ENCODE measurements around the gene ADH1A. TPM values are rescaled to one million over a fixed set of nuclear protein-coding genes. Genes with fewer than 3 reads are reported as not detected.

ADH1A gene
- polyA plus RNA-seq, 1 of the 3 experiments (the other 2 are of a cell fraction) = not detected

DNA sequence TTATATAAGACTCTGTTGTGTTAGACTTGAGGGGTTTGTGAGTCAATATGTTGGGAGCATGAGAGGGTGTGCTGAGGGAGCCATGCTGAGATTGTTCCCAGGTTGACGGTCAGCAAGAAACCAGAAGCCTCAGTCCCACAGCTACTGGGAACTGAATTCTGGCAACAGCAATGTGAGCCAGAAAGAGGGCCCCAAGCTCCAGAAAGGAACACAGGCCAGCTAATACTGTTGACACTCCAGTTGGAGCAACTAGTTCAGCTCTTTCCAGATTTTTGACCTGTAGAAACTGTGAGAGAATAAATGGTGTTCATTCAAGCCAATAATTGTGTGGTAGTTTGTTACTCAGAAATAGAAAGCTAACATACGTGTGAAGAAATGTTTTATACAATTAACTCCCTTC, 17.1 kb downstream of the ADH1A start:
- CTCF ChIA-PET = no interaction called here
- DNase-seq = no peak
- Histone ChIP-seq H3K27ac (ENCODE audit: low read depth in 2 of 2, low read length in 1 of 2) (no peak overlapping the region), H3K4me1 (ENCODE audit: control insufficient read depth in 1 of 2, insufficient read depth in 2 of 2, low read depth in 1 of 2, low read length in 1 of 2) (no peaks in the 10 kb centered on the region), H4K20me1 (ENCODE audit: insufficient read depth) (no peaks in the 10 kb centered on the region), H3K4me2 (no peak overlapping the region), H3K9me3 (no peaks in the 10 kb centered on the region), H3F3A (replicated peaks; ENCODE audit: insufficient read depth) (no peaks in the 10 kb centered on the region), H3K36me3 (replicated peaks in 1 of 2; ENCODE audit: control insufficient read depth in 1 of 2, insufficient read depth in 2 of 2, low read length in 1 of 2) (no peaks in the 10 kb centered on the region), H3K27me3 (ENCODE audit: insufficient read depth) (no peaks in the 10 kb centered on the region), H3K79me2 (ENCODE audit: insufficient read depth) (no peaks in the 10 kb centered on the region), H2AFZ (ENCODE audit: low read depth) (no peak overlapping the region), H3K4me3 (ENCODE audit: low read depth in 2 of 2, low read length in 1 of 2) (no peak overlapping the region), H3K9me2 (no peaks in the 10 kb centered on the region), H3K9ac (no peak overlapping the region)
- TF ChIP-seq RCOR1 (IDR thresholded peaks at IDR 0.05; ENCODE audit: low read length) = no peak
- TF ChIP-seq TCF12 (IDR thresholded peaks at IDR 0.05) = no peak
- TF ChIP-seq CHD2 (IDR thresholded peaks at IDR 0.05; ENCODE audit: low read length, partially characterized antibody) = no peak
- no peak for TF ChIP-seq SMC3 (IDR thresholded peaks at IDR 0.05; ENCODE audit: low read depth, low read length)
- no peak for TF ChIP-seq GABPA (IDR thresholded peaks at IDR 0.05; ENCODE audit: low read depth)
- TF ChIP-seq NRF1 (IDR thresholded peaks at IDR 0.05; ENCODE audit: low read depth, low read length) = no peak
- TF ChIP-seq, protein P1, sequence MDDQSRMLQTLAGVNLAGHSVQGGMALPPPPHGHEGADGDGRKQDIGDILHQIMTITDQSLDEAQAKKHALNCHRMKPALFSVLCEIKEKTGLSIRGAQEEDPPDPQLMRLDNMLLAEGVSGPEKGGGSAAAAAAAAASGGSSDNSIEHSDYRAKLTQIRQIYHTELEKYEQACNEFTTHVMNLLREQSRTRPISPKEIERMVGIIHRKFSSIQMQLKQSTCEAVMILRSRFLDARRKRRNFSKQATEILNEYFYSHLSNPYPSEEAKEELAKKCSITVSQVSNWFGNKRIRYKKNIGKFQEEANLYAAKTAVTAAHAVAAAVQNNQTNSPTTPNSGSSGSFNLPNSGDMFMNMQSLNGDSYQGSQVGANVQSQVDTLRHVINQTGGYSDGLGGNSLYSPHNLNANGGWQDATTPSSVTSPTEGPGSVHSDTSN (IDR thresholded peaks at IDR 0.05) = no peak
- no peak for TF ChIP-seq REST (IDR thresholded peaks at IDR 0.05; ENCODE audit: low read depth, low read length)
- TF ChIP-seq POLR2AphosphoS5 (IDR thresholded peaks at IDR 0.05; ENCODE audit: low read depth, low read length) = no peak
- no peak for TF ChIP-seq JUND (IDR thresholded peaks at IDR 0.05)
- no peak for TF ChIP-seq MEF2A (IDR thresholded peaks at IDR 0.05; ENCODE audit: borderline replicate concordance, low read depth)
- no peak for TF ChIP-seq NFIC (IDR thresholded peaks at IDR 0.05; ENCODE audit: borderline replicate concordance)
- TF ChIP-seq ZBTB33 (IDR thresholded peaks at IDR 0.05; ENCODE audit: borderline replicate concordance, low read depth) = no peak
- TF ChIP-seq TAF1 (IDR thresholded peaks at IDR 0.05; ENCODE audit: borderline replicate concordance, low read depth, low read length) = no peak
- TF ChIP-seq RXRA (IDR thresholded peaks at IDR 0.05; ENCODE audit: borderline replicate concordance, low read depth) = no peak
- no peak for TF ChIP-seq RAD21 (IDR thresholded peaks at IDR 0.05; ENCODE audit: low read length)
- POLR2A ChIA-PET = no interaction called here
- WGBS (ENCODE audit: low lambda C conversion rate) = 38% methylated on average over 2 of the region's 2 CpGs
